Type B pancreatic cell (in vitro differentiated cells): ENCODE measurements around the gene TUBGCP6. TPM values are rescaled to one million over a fixed set of nuclear protein-coding genes. Genes with fewer than 3 reads are reported as not detected.

Source experiments
- DNase-seq: peaks from one replicate; pipeline ENCODE4 v3.0.0; 2021; ENCODE audit warnings: mixed read lengths; ENCODE audit not compliant: unreplicated experiment; ENCODE audit errors: extremely low spot score
- H3K27ac Mint-ChIP-seq: 2 replicates; pipeline ENCODE4 v1.8.0; 2021; ENCODE audit warnings: mild to moderate bottlenecking, mixed read lengths
- H3K27me3 Mint-ChIP-seq: 2 replicates; pipeline ENCODE4 v1.8.0; 2021; ENCODE audit warnings: mixed read lengths
- H3K36me3 Mint-ChIP-seq: 2 replicates; pipeline ENCODE4 v1.8.0; 2021; ENCODE audit warnings: mixed read lengths
- H3K4me1 Mint-ChIP-seq: one replicate; pipeline ENCODE4 v1.8.0; 2021; ENCODE audit warnings: mixed read lengths; ENCODE audit not compliant: unreplicated experiment
- H3K4me3 Mint-ChIP-seq: 2 replicates; pipeline ENCODE4 v1.8.0; 2021; ENCODE audit warnings: mild to moderate bottlenecking, mixed read lengths
- H3K9me3 Mint-ChIP-seq: 2 replicates; pipeline ENCODE4 v1.8.0; 2021; ENCODE audit warnings: mixed read lengths
- total RNA-seq: library from RNA; stranded (reverse); gene quantifications from 2 replicates; pipeline ENCODE4 v1.2.1, GENCODE V29; 2021; ENCODE audit warnings: low replicate concordance
- TF ChIP-seq, protein P1 (sequence below): fragments of 200-600 bp; sonication (generic); conservative IDR thresholded peaks from 2 replicates; pipeline ENCODE4 v1.5.0; 2021; ENCODE audit warnings: antibody characterized with exemption, mild to moderate bottlenecking

The TUBGCP6 gene
- total RNA-seq, 1 donor from 2014 or later: 51.4 TPM

- Mint-ChIP-seq H3K4me1 (peaks cover 1% of the 10 kb centered on the region), H3K4me3 (no peak overlapping the region), H3K36me3 (no peaks in the 10 kb centered on the region), H3K27me3 (peaks cover 17% of the 10 kb centered on the region), H3K9me3 (no peaks in the 10 kb centered on the region), H3K27ac (no peak overlapping the region)
- TF ChIP-seq, protein P1, sequence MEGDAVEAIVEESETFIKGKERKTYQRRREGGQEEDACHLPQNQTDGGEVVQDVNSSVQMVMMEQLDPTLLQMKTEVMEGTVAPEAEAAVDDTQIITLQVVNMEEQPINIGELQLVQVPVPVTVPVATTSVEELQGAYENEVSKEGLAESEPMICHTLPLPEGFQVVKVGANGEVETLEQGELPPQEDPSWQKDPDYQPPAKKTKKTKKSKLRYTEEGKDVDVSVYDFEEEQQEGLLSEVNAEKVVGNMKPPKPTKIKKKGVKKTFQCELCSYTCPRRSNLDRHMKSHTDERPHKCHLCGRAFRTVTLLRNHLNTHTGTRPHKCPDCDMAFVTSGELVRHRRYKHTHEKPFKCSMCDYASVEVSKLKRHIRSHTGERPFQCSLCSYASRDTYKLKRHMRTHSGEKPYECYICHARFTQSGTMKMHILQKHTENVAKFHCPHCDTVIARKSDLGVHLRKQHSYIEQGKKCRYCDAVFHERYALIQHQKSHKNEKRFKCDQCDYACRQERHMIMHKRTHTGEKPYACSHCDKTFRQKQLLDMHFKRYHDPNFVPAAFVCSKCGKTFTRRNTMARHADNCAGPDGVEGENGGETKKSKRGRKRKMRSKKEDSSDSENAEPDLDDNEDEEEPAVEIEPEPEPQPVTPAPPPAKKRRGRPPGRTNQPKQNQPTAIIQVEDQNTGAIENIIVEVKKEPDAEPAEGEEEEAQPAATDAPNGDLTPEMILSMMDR: no peak
- no peak for DNase-seq
Observed at GRCh38 chr22:50174382-50175190, 70.2 kb downstream of the TUBGCP6 start.

GRCh38 chr22:50173983-50174355 lies 70.9 kb downstream of the TUBGCP6 start:
- H3K4me1 Mint-ChIP-seq: no peaks in the 10 kb centered on the region
- TF ChIP-seq, protein P1: no peak
- H3K9me3 Mint-ChIP-seq: no peaks in the 10 kb centered on the region
- no peak overlapping the region for H3K27ac Mint-ChIP-seq
- H3K4me3 Mint-ChIP-seq: no peak overlapping the region
- H3K36me3 Mint-ChIP-seq: no peaks in the 10 kb centered on the region
- no peak for DNase-seq
- H3K27me3 Mint-ChIP-seq: peaks cover 22% of the 10 kb centered on the region

DNA sequence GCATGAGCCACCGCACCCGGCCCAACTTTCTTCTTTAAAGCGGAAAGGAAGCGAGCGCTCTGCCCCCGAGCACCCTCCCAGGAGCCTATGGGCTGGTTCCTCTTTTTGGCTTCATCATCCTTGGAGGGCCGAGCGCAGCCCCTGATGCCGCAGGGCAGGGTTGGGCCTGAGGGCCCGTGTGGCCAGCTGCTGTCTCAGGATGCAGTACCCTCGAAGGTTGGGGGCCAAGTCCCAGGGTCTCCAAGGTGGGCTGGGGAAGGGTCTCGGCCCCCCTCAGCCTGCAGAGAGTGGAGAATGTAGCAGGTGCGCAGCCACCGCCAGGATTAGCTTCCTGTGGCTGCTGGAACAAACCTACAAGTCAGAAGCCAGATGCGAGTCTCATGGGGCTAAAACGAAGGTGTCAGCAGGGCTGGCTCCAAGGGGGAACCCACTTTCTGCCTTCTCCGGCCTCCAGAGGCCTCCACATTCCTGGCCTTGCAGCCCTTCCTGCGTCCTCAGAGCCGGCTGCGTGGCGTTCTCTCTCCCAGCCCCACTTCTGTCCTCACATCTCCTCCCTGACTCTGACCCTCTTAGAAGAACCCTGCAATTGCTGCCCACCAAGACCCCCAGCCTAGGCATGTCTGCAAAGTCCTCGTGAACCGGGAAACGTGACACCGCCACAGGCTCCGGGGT lies 71.4 kb downstream of the TUBGCP6 start:
- TF ChIP-seq, protein P1: no peak
- H3K4me1 Mint-ChIP-seq: no peaks in the 10 kb centered on the region
- H3K36me3 Mint-ChIP-seq: no peaks in the 10 kb centered on the region
- H3K4me3 Mint-ChIP-seq: no peak overlapping the region
- peaks cover 27% of the 10 kb centered on the region for H3K27me3 Mint-ChIP-seq
- no peaks in the 10 kb centered on the region for H3K9me3 Mint-ChIP-seq
- H3K27ac Mint-ChIP-seq: no peak overlapping the region
- DNase-seq: no peak

- Mint-ChIP-seq H3K4me1 (no peaks in the 10 kb centered on the region), H3K27ac (no peak overlapping the region), H3K27me3 (peaks cover 37% of the 10 kb centered on the region), H3K9me3 (no peaks in the 10 kb centered on the region), H3K36me3 (no peaks in the 10 kb centered on the region), H3K4me3 (peak overlapping the region; percentile 52)
- DNase-seq: no peak
- TF ChIP-seq, protein P1: no peak
Observed at GRCh38 chr22:50171965-50172421, 72.8 kb downstream of the TUBGCP6 start.

DNA sequence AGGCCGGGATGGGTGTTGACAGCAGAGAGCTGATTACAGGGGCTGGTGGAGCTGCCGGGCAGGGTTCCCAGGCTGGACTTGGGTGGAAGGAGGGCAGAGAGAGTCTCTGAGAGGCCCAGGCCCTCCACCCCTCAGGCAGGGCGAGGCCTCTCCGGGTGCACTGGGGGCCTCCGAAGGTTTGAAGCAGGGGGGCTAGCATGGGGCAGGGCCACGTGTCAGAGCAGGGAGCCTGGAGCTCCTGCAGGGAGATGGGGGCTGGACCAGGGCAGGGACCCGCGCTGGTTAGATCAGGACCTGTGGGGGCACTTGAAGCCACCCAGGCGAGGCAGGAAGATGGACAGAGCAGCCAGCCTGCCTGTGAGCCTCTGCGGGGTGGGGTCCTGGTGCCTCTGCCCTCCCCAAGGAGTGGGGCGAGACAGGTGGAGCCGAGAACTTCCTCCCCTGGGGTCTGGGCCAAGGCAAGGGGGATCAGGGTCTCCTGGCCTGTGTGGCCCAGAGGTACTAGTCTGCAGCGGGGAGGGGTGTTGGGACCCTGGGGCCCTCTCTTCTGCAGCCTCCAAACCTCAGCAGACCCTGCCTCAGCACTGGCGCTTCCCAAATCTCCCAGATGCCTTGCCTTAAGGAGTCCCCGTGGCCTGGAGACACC lies 73.4 kb downstream of the TUBGCP6 start:
- Mint-ChIP-seq H3K36me3 (no peaks in the 10 kb centered on the region), H3K27ac (peak overlapping the region; percentile 58), H3K27me3 (peaks cover 37% of the 10 kb centered on the region), H3K4me1 (no peaks in the 10 kb centered on the region), H3K9me3 (no peaks in the 10 kb centered on the region), H3K4me3 (peak overlapping the region; percentile 85)
- TF ChIP-seq, protein P1: no peak
- DNase-seq: no peak
